Astrocyte of the cerebellum (primary cell): ENCODE measurements around the gene DYNC1LI2.

Experiments used
- DNase-seq: peaks from one replicate; pipeline ENCODE4 v3.0.0-alpha.2; 2011; ENCODE audit warnings: low read depth
- H3K4me3 ChIP-seq: 2 replicates; pipeline ENCODE4 v1.5.1; 2011; ENCODE audit warnings: mild to moderate bottlenecking, low read depth, low read length, moderate library complexity
- in situ Hi-C: cut with HindIII; loops from 2 replicates; pipeline ENCODE4 v1.10.0; 2017; ENCODE audit warnings: low sequenced_read_pairs
- TF ChIP-seq, protein P1 (sequence below): IDR thresholded peaks from 2 replicates; pipeline ENCODE4 v1.5.1; 2012; ENCODE audit warnings: low read length, low read depth, moderate library complexity, mild to moderate bottlenecking; ENCODE audit errors: missing control alignments

DYNC1LI2 gene

DNA sequence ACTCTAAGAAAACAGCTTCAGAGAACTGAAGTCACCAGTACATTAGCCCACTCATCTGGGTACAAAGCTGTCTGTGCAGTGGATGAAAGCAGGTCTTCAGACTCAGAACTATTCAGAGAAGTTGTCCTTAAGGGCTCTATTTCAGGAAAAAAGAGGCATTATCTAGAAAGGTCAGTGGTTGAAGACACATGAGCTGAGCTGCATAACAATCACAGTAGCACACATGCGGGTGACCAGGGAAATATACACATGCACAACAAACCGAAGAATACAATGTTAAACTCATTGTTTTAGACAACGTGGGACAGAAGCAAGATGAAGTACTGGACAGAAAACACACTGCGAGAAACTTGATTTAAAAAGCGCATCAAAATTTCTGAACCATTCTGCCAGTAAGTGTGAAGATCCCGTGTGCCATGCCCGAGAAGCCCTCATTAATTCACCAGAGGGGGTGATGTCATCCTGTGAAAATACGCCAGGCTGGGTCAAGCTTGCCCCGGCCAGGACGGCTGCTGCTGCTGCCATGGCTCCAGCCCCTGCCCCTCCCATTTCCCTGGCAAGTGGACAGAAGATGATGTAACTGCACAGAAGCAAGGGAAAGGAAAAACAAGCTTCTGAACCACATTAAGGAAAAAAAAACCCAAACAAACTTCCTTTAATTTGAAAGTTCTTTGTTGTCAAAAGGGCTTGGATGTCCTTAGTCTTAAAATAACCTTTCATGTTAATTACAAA, 10.1 kb downstream of the DYNC1LI2 start:
- in situ Hi-C loops = loop anchor here (5.0 kb wide), 1 partner anchor 79 kb away; no protein-coding TSS in a partner anchor
- peak; percentile 87 for DNase-seq
- TF ChIP-seq, protein P1, sequence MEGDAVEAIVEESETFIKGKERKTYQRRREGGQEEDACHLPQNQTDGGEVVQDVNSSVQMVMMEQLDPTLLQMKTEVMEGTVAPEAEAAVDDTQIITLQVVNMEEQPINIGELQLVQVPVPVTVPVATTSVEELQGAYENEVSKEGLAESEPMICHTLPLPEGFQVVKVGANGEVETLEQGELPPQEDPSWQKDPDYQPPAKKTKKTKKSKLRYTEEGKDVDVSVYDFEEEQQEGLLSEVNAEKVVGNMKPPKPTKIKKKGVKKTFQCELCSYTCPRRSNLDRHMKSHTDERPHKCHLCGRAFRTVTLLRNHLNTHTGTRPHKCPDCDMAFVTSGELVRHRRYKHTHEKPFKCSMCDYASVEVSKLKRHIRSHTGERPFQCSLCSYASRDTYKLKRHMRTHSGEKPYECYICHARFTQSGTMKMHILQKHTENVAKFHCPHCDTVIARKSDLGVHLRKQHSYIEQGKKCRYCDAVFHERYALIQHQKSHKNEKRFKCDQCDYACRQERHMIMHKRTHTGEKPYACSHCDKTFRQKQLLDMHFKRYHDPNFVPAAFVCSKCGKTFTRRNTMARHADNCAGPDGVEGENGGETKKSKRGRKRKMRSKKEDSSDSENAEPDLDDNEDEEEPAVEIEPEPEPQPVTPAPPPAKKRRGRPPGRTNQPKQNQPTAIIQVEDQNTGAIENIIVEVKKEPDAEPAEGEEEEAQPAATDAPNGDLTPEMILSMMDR = no peak
- no peak overlapping the region for H3K4me3 ChIP-seq

DNA sequence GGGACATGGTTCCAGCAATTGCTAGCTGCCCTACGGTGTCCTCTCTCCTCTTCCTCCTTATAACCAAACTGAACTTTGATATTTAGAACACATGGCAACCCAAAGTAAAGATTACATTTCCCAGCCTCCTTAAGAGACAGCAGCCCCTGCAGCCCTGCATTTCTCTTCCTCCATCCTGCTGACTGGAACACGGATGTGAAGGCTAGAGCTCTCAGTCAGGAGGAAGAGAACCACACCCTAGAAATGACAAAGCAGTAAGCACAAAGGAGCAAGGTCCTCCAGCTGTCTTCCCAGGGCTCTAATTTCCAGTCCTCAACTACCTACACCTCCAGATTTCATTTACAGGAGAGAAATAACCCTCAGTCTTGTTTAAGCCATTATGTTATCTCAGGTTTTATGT, 10.9 kb downstream of the DYNC1LI2 start:
- DNase-seq = no peak
- TF ChIP-seq, protein P1 = no peak
- in situ Hi-C loops = loop anchor here (5.0 kb wide), 1 partner anchor 78 kb away; no protein-coding TSS in a partner anchor
- H3K4me3 ChIP-seq = no peak overlapping the region

DNA sequence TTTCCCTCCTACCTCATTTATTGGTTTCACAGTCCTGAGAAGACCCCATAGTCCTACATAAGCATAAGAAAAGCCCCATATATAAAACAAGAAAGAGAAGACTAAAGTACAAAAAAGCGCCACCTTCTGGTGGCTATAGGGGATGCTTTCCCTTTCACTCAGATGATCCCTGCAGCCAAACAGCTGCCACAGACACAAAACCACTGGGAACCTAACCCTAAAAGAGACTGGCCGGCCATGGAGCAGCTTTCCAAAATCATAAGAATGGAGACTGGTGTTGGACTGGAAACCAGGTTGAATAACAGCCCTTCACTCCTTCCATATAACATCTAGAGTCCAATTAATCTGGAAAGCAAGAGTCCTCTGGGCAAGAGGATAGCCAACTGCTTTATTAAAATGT, 11.4 kb downstream of the DYNC1LI2 start:
- H3K4me3 ChIP-seq = no peak overlapping the region
- TF ChIP-seq, protein P1 = peak; percentile 65
- no peak for DNase-seq
- in situ Hi-C loops = loop anchor here (5.0 kb wide), 1 partner anchor 78 kb away; no protein-coding TSS in a partner anchor

DNA sequence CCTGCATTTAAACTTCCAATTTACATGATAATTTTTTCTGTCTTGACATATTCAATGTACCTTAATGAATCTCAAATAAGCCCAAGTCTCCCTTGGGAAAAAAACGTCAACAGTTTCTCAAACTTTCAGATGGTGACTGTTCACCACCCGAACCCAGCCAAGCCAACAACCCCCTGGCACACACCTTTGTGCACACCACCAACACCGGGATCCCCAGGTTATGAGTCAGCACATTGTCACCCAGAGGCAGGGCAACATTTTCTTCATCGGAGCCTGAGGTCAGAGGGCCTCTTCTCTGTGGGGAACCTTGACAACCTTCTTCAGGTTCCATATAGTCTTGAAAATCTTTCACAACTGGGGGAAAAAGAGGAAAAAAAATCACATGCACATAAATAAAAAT, 15.5 kb downstream of the DYNC1LI2 start:
- in situ Hi-C loops = no loop called here
- no peak overlapping the region for H3K4me3 ChIP-seq
- TF ChIP-seq, protein P1 = no peak
- DNase-seq = no peak

DNA sequence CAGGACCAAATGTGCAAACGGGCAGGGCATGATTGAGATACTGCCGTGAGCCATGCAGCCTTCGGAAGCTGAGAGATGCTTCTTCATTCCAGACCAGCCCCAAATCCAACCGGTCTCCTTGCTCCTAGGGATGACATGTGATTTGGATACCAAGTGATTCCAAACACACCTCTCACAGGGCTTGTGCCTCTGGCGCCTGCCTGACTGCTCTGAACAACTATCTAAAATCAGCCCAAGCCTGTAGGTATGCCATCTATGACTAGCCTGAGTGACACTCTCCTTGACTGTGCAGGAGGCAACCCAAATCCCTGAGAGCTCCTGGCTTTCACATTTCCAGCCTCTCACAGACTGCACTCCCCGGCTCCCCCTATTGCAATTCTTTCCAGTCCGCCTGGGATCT, 20.3 kb downstream of the DYNC1LI2 start:
- no peak for DNase-seq
- TF ChIP-seq, protein P1 = no peak
- H3K4me3 ChIP-seq = no peak overlapping the region
- in situ Hi-C loops = no loop called here

DNA sequence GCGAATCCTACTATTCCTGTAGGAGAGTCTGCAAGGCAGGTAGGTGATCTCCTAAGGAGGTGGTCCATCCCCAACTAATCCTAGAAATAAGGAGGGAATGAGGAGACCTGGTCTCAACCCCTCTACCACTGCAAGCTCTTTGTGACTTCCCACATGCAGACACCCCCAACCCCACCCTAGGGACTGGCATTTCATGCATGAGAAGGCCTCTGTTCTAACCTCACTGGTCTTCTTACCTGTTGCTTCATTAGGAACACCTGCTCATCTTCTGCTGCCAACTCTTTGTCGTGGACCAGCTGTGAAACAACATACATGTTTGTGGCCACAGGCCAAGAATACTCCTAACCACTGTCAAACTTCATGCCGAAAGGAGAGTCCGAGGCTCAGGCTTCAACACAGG, 22.6 kb downstream of the DYNC1LI2 start:
- TF ChIP-seq, protein P1 = no peak
- no peak overlapping the region for H3K4me3 ChIP-seq
- no peak for DNase-seq
- in situ Hi-C loops = no loop called here
